ENCODE data around the gene RABL2B. TPM values are rescaled to one million over a fixed set of nuclear protein-coding genes. Genes with fewer than 3 reads are reported as not detected.
"Not testable (repeated sequence)": the region's sequence is repeated elsewhere in the genome, so short reads cannot be mapped to it uniquely, and the experiment has no call there.

The RABL2B gene
- polyA plus RNA-seq, 3 donors = 8.8 to 48.8 (median 11.7) TPM

- intact Hi-C loops (cut with micrococcal nuclease); H3K9me3 ChIP-seq (replicated peaks in 1 of 2; ENCODE audit: control insufficient read depth in 1 of 2, insufficient read depth in 1 of 2, low read length in 2 of 2); H3K4me1 ChIP-seq (ENCODE audit: control insufficient read depth in 1 of 2, insufficient read depth in 2 of 2, low read length in 2 of 2); H2AFZ ChIP-seq (ENCODE audit: insufficient read depth, low read depth, low read length, poor library complexity, severe bottlenecking); DNase-seq; H3K79me2 ChIP-seq (ENCODE audit: insufficient read depth, low read length); H4K20me1 ChIP-seq (ENCODE audit: insufficient read depth, low read length); H3K27me3 ChIP-seq (ENCODE audit: control insufficient read depth in 2 of 2, insufficient read depth in 2 of 2, low read length in 2 of 2); H3K27ac ChIP-seq (ENCODE audit: low read depth in 1 of 2, low read length in 2 of 2); H3K4me3 ChIP-seq (replicated peaks in 1 of 3; ENCODE audit: low read depth in 2 of 3, low read length in 3 of 3); H3K36me3 Mint-ChIP-seq; H3K27me3 Mint-ChIP-seq (ENCODE audit: low read depth in 3 of 3); H3K9ac ChIP-seq (ENCODE audit: insufficient read depth, low read length, poor library complexity, severe bottlenecking); H3K27ac Mint-ChIP-seq; H3K9me3 Mint-ChIP-seq; H3K4me3 Mint-ChIP-seq; H3K4me2 ChIP-seq (replicated peaks; ENCODE audit: extremely low read depth, low read length, poor library complexity, severe bottlenecking); H3K36me3 ChIP-seq (replicated peaks in 1 of 2; ENCODE audit: control insufficient read depth in 1 of 2, insufficient read depth in 2 of 2, low read length in 2 of 2): not testable (repeated sequence)
- no CpG with 5 or more reads among the region's 3 CpGs for WGBS (ENCODE audit: insufficient coverage)
- peaks cover 14% of the 10 kb centered on the region for H3K4me1 Mint-ChIP-seq
Measured at GRCh38 chr22:50782253-50782652, 1.2 kb downstream of the RABL2B start.

- H3K9me3 Mint-ChIP-seq; H4K20me1 ChIP-seq (ENCODE audit: insufficient read depth, low read length); H2AFZ ChIP-seq (ENCODE audit: insufficient read depth, low read depth, low read length, poor library complexity, severe bottlenecking); H3K4me3 Mint-ChIP-seq; H3K27me3 Mint-ChIP-seq (ENCODE audit: low read depth in 3 of 3); H3K27me3 ChIP-seq (ENCODE audit: control insufficient read depth in 2 of 2, insufficient read depth in 2 of 2, low read length in 2 of 2); H3K4me3 ChIP-seq (replicated peaks in 1 of 3; ENCODE audit: low read depth in 2 of 3, low read length in 3 of 3); H3K4me2 ChIP-seq (replicated peaks; ENCODE audit: extremely low read depth, low read length, poor library complexity, severe bottlenecking); H3K4me1 ChIP-seq (ENCODE audit: control insufficient read depth in 1 of 2, insufficient read depth in 2 of 2, low read length in 2 of 2); H3K27ac Mint-ChIP-seq; H3K27ac ChIP-seq (ENCODE audit: low read depth in 1 of 2, low read length in 2 of 2); H3K9ac ChIP-seq (ENCODE audit: insufficient read depth, low read length, poor library complexity, severe bottlenecking); DNase-seq; intact Hi-C loops (cut with micrococcal nuclease); H3K9me3 ChIP-seq (replicated peaks in 1 of 2; ENCODE audit: control insufficient read depth in 1 of 2, insufficient read depth in 1 of 2, low read length in 2 of 2); H3K79me2 ChIP-seq (ENCODE audit: insufficient read depth, low read length); H3K36me3 ChIP-seq (replicated peaks in 1 of 2; ENCODE audit: control insufficient read depth in 1 of 2, insufficient read depth in 2 of 2, low read length in 2 of 2): not testable (repeated sequence)
- H3K4me1 Mint-ChIP-seq = peaks cover 13% of the 10 kb centered on the region
- H3K36me3 Mint-ChIP-seq = peaks cover 16 to 20% of the 10 kb centered on the region in 2 donors
- WGBS (ENCODE audit: insufficient coverage) = 43% methylated on average over 1 of the region's 4 CpGs
Measured at GRCh38 chr22:50780244-50780643, 3.2 kb downstream of the RABL2B start.

GRCh38 chr22:50777631-50778030 is 5.8 kb downstream of the RABL2B start:
- H3K36me3 Mint-ChIP-seq = peaks cover 16 to 20% of the 10 kb centered on the region in 2 donors
- WGBS (ENCODE audit: insufficient coverage) = no CpG with 5 or more reads among the region's 5 CpGs
- H3K4me3 Mint-ChIP-seq; H3K79me2 ChIP-seq (ENCODE audit: insufficient read depth, low read length); H3K4me2 ChIP-seq (replicated peaks; ENCODE audit: extremely low read depth, low read length, poor library complexity, severe bottlenecking); H3K4me1 Mint-ChIP-seq; H3K27me3 Mint-ChIP-seq (ENCODE audit: low read depth in 3 of 3); H3K27ac ChIP-seq (ENCODE audit: low read depth in 1 of 2, low read length in 2 of 2); H3K4me1 ChIP-seq (ENCODE audit: control insufficient read depth in 1 of 2, insufficient read depth in 2 of 2, low read length in 2 of 2); H3K36me3 ChIP-seq (replicated peaks in 1 of 2; ENCODE audit: control insufficient read depth in 1 of 2, insufficient read depth in 2 of 2, low read length in 2 of 2); H3K9me3 ChIP-seq (replicated peaks in 1 of 2; ENCODE audit: control insufficient read depth in 1 of 2, insufficient read depth in 1 of 2, low read length in 2 of 2); H3K27me3 ChIP-seq (ENCODE audit: control insufficient read depth in 2 of 2, insufficient read depth in 2 of 2, low read length in 2 of 2); intact Hi-C loops (cut with micrococcal nuclease); H3K4me3 ChIP-seq (replicated peaks in 1 of 3; ENCODE audit: low read depth in 2 of 3, low read length in 3 of 3); DNase-seq; H3K9ac ChIP-seq (ENCODE audit: insufficient read depth, low read length, poor library complexity, severe bottlenecking); H2AFZ ChIP-seq (ENCODE audit: insufficient read depth, low read depth, low read length, poor library complexity, severe bottlenecking); H3K9me3 Mint-ChIP-seq; H4K20me1 ChIP-seq (ENCODE audit: insufficient read depth, low read length): not testable (repeated sequence)
- peak overlapping the region in 1 of 7 donors; percentile 23 for H3K27ac Mint-ChIP-seq

Measured in CD14-positive monocyte (primary cell).